A549 treated with RU486 at 1 μM for 4 hours (cell line): ENCODE results near the gene POTEM. TPM values are rescaled to one million over a fixed set of nuclear protein-coding genes. Genes with fewer than 3 reads are reported as not detected.

Experiments
- total RNA-seq: library from RNA; stranded (reverse); fragments of 200-300 nt; extraction: Qiagen RNA extraction; gene quantifications from 5 replicates; pipeline ENCODE4 v1.2.3, GENCODE V29; 2022; ENCODE audit warnings: low read depth

Gene POTEM
- total RNA-seq: not detected in 5 replicates

DNA sequence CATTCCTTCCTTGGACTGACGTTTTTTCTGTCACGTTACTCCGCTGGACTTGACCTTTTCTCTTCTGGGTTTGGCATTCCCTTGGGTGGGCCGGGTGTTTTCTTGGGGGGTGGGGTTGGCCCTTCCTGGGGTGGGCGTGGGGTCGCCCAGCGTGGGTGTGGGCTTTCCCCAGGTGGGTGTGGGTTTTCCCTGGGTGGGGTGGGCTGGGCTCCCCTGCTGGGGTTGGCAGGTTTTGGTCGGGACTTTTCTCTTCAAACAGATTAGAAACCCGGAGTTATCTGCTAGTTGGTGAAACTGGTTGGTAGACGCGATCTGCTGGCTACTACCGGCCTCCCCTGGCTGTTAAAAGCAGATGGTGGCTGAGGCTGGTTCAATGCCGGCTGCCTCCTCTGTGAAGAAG, at the start of gene POTEM:
POTEM (plus strand) TSS at position 301 of the 400 bp plus-strand sequence; CDS start at position 353, 52 bp downstream.

